ENCODE data around the gene ITPRIPL1.

Gene ITPRIPL1

GRCh38 chr2:96347395-96347794 is 22.3 kb downstream of the ITPRIPL1 start:
- TF ChIP-seq CTCF (IDR thresholded peaks at IDR 0.05; ENCODE audit: low read length) (no peak), EZH2 (IDR thresholded peaks at IDR 0.05; ENCODE audit: borderline replicate concordance, low read length) (no peak)
- Histone ChIP-seq H3K4me2 (ENCODE audit: low read length) (no peak overlapping the region), H4K20me1 (ENCODE audit: insufficient read depth, low read length) (no peaks in the 10 kb centered on the region), H2AFZ (ENCODE audit: low read length) (no peak overlapping the region), H3K4me1 (ENCODE audit: insufficient read depth, low read length, severe bottlenecking) (peaks cover 12% of the 10 kb centered on the region), H3K79me2 (ENCODE audit: insufficient read depth, low read length) (no peaks in the 10 kb centered on the region), H3F3A (ENCODE audit: insufficient read depth, low read length) (no peaks in the 10 kb centered on the region), H3K4me3 (ENCODE audit: low read depth, low read length, poor library complexity, severe bottlenecking) (no peak overlapping the region), H3K9me3 (ENCODE audit: low read length) (no peaks in the 10 kb centered on the region), H3K27ac (ENCODE audit: low read depth, low read length, poor library complexity, severe bottlenecking) (no peak overlapping the region), H3K9ac (ENCODE audit: low read length) (no peak overlapping the region), H3K27me3 (ENCODE audit: insufficient read depth, low read length) (no peaks in the 10 kb centered on the region), H3K9me2 (ENCODE audit: low read depth, low read length) (no peaks in the 10 kb centered on the region), H3K36me3 (ENCODE audit: insufficient read depth, low read length) (peaks cover 99% of the 10 kb centered on the region)

- no peaks in the 10 kb centered on the region for H3K79me2 ChIP-seq (ENCODE audit: insufficient read depth, low read length)
- TF ChIP-seq CTCF (IDR thresholded peaks at IDR 0.05; ENCODE audit: low read length): no peak
- TF ChIP-seq EZH2 (IDR thresholded peaks at IDR 0.05; ENCODE audit: borderline replicate concordance, low read length): no peak
- H4K20me1 ChIP-seq (ENCODE audit: insufficient read depth, low read length): no peaks in the 10 kb centered on the region
- H3K9ac ChIP-seq (ENCODE audit: low read length): no peak overlapping the region
- H3K36me3 ChIP-seq (ENCODE audit: insufficient read depth, low read length): peaks cover 99% of the 10 kb centered on the region
- H3K9me2 ChIP-seq (ENCODE audit: low read depth, low read length): no peaks in the 10 kb centered on the region
- no peak overlapping the region for H2AFZ ChIP-seq (ENCODE audit: low read length)
- no peak overlapping the region for H3K4me2 ChIP-seq (ENCODE audit: low read length)
- no peaks in the 10 kb centered on the region for H3F3A ChIP-seq (ENCODE audit: insufficient read depth, low read length)
- H3K4me3 ChIP-seq (ENCODE audit: low read depth, low read length, poor library complexity, severe bottlenecking): no peak overlapping the region
- no peaks in the 10 kb centered on the region for H3K9me3 ChIP-seq (ENCODE audit: low read length)
- H3K4me1 ChIP-seq (ENCODE audit: insufficient read depth, low read length, severe bottlenecking): no peaks in the 10 kb centered on the region
- no peak overlapping the region for H3K27ac ChIP-seq (ENCODE audit: low read depth, low read length, poor library complexity, severe bottlenecking)
- H3K27me3 ChIP-seq (ENCODE audit: insufficient read depth, low read length): no peaks in the 10 kb centered on the region
Measured at GRCh38 chr2:96353032-96353561, 28.0 kb downstream of the ITPRIPL1 start.

GRCh38 chr2:96353606-96354101 is 28.5 kb downstream of the ITPRIPL1 start:
- Histone ChIP-seq H4K20me1 (ENCODE audit: insufficient read depth, low read length) (no peaks in the 10 kb centered on the region), H3K4me3 (ENCODE audit: low read depth, low read length, poor library complexity, severe bottlenecking) (no peak overlapping the region), H3K4me1 (ENCODE audit: insufficient read depth, low read length, severe bottlenecking) (no peaks in the 10 kb centered on the region), H3K27ac (ENCODE audit: low read depth, low read length, poor library complexity, severe bottlenecking) (no peak overlapping the region), H3K9ac (ENCODE audit: low read length) (no peak overlapping the region), H3K36me3 (ENCODE audit: insufficient read depth, low read length) (peaks cover 97% of the 10 kb centered on the region), H3K27me3 (ENCODE audit: insufficient read depth, low read length) (no peaks in the 10 kb centered on the region), H3K9me3 (ENCODE audit: low read length) (no peaks in the 10 kb centered on the region), H3F3A (ENCODE audit: insufficient read depth, low read length) (no peaks in the 10 kb centered on the region), H2AFZ (ENCODE audit: low read length) (no peak overlapping the region), H3K9me2 (ENCODE audit: low read depth, low read length) (no peaks in the 10 kb centered on the region), H3K4me2 (ENCODE audit: low read length) (no peak overlapping the region), H3K79me2 (ENCODE audit: insufficient read depth, low read length) (no peaks in the 10 kb centered on the region)
- TF ChIP-seq CTCF (IDR thresholded peaks at IDR 0.05; ENCODE audit: low read length): no peak
- TF ChIP-seq EZH2 (IDR thresholded peaks at IDR 0.05; ENCODE audit: borderline replicate concordance, low read length): no peak
